Thymus (tissue), 11 donors: ENCODE results near the gene USP19. TPM values are rescaled to one million over a fixed set of nuclear protein-coding genes. Genes with fewer than 3 reads are reported as not detected.

Experiments
- DNase-seq, 9 donors: peaks; one replicate each; pipeline ENCODE4 v3.0.0-alpha.2; 2013; ENCODE audit warnings: low spot score in 9 of 9, low read depth in 6 of 9, missing footprints in 1 of 9
- H3K27ac ChIP-seq, 2 donors: one replicate each; pipeline ENCODE4 v1.5.1; 2013; ENCODE audit warnings: control low read depth in 1 of 2, low read depth in 1 of 2, low read length in 1 of 2, mild to moderate bottlenecking in 1 of 2, moderate library complexity in 1 of 2
- H3K27me3 ChIP-seq, 2 donors: one replicate each; pipeline ENCODE4 v1.5.1; 2013; ENCODE audit warnings: low read length in 1 of 2; ENCODE audit not compliant: control insufficient read depth in 2 of 2, insufficient read depth in 1 of 2
- H3K36me3 ChIP-seq, 2 donors: one replicate each; pipeline ENCODE4 v1.5.1; 2013; ENCODE audit warnings: low read length in 1 of 2, mild to moderate bottlenecking in 1 of 2, moderate library complexity in 1 of 2; ENCODE audit not compliant: control insufficient read depth in 2 of 2, insufficient read depth in 2 of 2
- H3K4me1 ChIP-seq, 2 donors: one replicate each; pipeline ENCODE4 v1.5.1; 2013; ENCODE audit warnings: low read length in 2 of 2; ENCODE audit not compliant: control insufficient read depth in 2 of 2, insufficient read depth in 2 of 2
- H3K4me3 ChIP-seq, 2 donors: one replicate each; pipeline ENCODE4 v1.5.1; 2013; ENCODE audit warnings: low read length in 2 of 2, control low read depth in 1 of 2, mild to moderate bottlenecking in 1 of 2
- H3K9me3 ChIP-seq, 2 donors: one replicate each; pipeline ENCODE4 v1.5.1; 2013; ENCODE audit warnings: low read length in 1 of 2, mild to moderate bottlenecking in 1 of 2; ENCODE audit not compliant: control insufficient read depth in 2 of 2, insufficient read depth in 1 of 2
- WGBS: extraction: QIAGEN DNeasy Blood & Tissue Kit; methylation state at CpG from one replicate; pipeline ENCODE4 v1.1.7; 2013; 5-methylcytosine and 5-hydroxymethylcytosine counted together
- polyA plus RNA-seq: library from polyadenylated mRNA; stranded (reverse); fragments of 200-250 nt; gene quantifications from one replicate; pipeline ENCODE4 v1.2.3, GENCODE V29; 2013
- total RNA-seq: library from RNA; stranded (reverse); fragments of 120-200 nt; gene quantifications from one replicate; pipeline ENCODE4 v1.2.4, GENCODE V29; 2013
- donor health status: healthy.

The USP19 gene
- total and polyA plus RNA-seq, 2 donors, result 25.2 to 31.5 TPM

DNA sequence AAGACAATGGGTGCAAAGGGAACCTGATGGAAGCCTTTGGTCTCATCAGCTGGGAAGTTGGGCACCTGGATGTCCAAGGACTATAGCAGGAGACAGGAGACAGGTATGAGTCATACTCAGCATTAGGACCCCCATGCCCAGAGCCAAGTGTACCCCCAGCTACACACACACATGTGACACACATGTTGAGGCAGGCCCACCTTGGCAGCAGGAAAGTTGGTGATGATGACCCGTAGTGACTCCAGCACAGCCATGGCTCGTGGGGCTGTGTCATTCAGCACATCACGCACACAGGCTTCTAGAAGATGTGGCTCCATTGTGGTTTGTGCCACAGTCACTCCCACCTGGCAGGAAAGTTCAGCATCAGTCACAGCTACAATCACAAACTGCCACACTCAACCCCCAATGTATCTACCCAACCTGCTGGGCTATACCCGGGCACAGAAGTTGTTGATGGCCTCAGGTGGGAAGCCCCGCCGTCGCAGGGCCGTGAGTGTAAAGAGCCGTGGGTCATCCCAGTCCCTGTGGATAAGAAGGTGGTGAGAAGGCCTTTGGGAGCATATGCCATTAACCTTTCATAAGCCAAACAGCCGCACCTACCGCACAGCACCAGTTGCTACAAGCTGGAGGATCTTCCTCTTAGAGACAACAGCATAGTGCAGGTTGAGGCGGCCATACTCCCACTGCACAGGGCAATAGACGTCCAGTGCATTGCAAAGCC lies 21.6 kb downstream of the USP19 start:
- no peak for DNase-seq
- WGBS, result 97% methylated on average over 13 of the region's 13 CpGs
- H3K36me3 ChIP-seq, result peaks cover 56 to 67% of the 10 kb centered on the region in 2 donors
- no peak overlapping the region for H3K27ac ChIP-seq
- H3K9me3 ChIP-seq, result peaks cover 0 to 5% of the 10 kb centered on the region in 2 donors
- peaks cover 11 to 16% of the 10 kb centered on the region in 2 donors for H3K4me1 ChIP-seq
- no peak overlapping the region for H3K4me3 ChIP-seq
- no peaks in the 10 kb centered on the region for H3K27me3 ChIP-seq

DNA sequence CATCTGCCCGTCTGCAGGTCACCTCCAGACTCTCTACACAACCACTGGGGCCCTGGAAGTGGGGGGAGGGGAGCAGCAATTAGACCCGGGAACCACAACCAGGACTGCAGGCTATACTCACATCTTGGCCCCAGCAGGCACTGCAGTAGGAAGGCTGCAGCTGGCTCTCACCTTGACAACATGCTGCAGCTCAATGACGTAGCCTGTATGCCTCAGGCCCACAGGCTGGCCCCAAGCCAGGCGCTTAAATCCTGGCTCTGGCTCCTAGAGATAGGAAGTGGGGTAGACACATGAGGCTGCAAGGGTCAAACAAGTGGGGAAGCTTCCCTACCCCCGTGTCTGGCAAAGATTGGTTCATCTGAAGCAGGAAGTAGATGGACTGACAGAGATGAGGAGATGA lies 22.2 kb downstream of the USP19 start:
- peaks cover 56 to 67% of the 10 kb centered on the region in 2 donors for H3K36me3 ChIP-seq
- WGBS, result 91% methylated on average over 5 of the region's 5 CpGs

DNA sequence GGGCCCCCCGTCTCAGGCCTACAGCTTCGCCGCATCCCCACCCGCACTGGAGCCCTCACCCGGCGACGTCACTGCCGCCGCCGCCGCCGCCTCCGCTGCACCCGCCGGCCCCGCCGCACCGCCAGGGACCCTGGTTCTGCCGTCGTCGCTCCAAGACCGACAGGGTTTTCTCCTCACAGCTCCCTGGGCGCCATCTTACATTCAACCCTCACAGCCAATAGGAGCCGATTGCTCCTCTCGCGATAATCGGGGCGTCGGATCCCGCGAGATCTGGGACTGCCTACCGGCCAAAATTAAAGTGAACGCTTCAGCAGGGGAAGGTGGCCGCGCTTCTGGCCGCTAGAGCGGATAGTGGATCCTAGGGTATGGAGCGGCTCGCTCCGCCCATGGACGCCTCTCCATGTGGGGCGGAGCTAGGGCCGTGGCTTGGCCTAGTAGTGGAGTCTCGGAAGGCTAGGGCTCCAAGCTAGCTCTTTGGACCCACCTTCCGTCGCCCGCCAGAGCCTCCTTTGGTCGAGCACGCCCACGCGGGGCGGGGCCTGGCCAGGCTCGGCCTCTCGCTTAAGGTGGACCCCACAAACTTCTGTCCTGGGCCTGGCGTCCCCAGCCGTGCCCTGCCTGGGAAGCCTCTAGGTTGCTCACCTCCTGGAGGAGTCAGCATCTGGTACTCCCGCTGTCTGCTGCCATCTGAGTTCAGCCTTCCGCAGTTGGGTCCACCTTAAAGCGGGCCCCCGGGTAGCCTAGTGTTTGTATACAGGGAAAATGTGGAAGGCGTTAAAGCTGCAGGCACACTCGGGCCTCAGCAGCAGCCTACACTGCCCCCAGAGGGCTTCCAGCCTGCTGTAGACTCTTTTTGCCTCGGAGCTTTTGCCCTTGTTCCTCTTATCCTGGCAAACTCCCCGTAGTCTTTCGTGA lies 26.5 kb downstream of the USP19 start, which contains the start of gene QRICH1:
QRICH1 (minus strand) TSS at position 219 of the 915 bp plus-strand sequence. CDS start 17,054 bp downstream, outside the sequence.
- H3K4me3 ChIP-seq, result peak within 1 kb of the TSS; percentile 76 to 94
- peaks cover 17 to 20% of the 10 kb centered on the region in 2 donors for H3K4me1 ChIP-seq
- under 1% methylated on average over 65 of the region's 65 CpGs for WGBS
- no peaks in the 10 kb centered on the region for H3K27me3 ChIP-seq
- peak within 1 kb of the TSS; percentile 95 to 99 for H3K27ac ChIP-seq
- H3K36me3 ChIP-seq, result peaks cover 23 to 32% of the 10 kb centered on the region in 2 donors
- H3K9me3 ChIP-seq, result no peaks in the 10 kb centered on the region
- peak; percentile 96 to 99 (median 98) for DNase-seq

More for the DNA sequence above, 22.2 kb downstream of the USP19 start:
- peaks cover 0 to under 1% of the 10 kb centered on the region in 2 donors for H3K9me3 ChIP-seq
- H3K27me3 ChIP-seq, result no peaks in the 10 kb centered on the region
- peaks cover 5 to 9% of the 10 kb centered on the region in 2 donors for H3K4me1 ChIP-seq
- H3K4me3 ChIP-seq, result no peak overlapping the region
- H3K27ac ChIP-seq, result no peak overlapping the region
- no peak for DNase-seq

DNA sequence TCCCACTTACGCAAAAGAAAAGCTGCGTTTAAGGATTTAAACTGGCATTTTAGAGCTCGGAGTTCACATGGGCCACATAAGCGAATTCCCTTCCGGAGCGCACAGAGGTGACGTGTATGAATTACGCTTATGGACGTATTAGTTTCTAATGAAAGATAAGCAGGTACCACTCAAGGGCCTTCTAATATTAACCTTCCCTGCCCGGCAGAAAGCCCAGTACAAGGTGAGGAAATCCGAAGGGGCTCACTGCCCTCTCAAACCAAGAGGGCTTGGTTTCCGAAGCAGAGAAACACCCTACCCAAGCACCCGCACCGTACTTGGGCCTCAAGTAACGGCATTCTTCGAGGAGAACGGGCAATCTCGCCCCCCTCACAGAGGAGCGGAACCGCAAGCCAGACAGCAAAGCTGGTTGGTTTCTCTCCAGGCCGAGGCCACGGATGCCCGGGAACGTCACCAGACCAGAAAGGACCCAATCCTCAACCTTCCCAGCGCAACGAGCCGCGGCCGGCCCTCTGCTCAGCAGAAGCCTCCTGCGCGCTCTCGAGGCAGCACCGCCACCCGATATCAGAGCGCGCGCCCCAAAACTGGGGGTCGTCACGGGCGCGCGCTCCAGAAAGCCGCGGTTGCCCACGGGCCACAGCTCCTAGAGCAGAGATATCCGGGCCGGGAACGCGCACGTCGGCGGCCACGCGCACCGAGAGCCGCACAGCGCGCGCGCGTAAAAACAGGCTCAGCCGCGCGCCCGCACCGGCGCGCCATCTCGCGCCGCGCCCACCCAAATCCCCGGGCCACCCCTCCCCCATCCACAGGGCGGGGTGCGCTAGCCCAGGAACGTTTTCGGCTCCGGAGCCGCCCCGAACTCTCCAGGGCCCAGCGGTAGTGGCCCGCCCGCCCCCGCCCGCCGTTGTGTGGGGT lies 27.4 kb downstream of the USP19 start:
- no peaks in the 10 kb centered on the region for H3K27me3 ChIP-seq
- no peaks in the 10 kb centered on the region for H3K9me3 ChIP-seq
- peaks cover 17 to 27% of the 10 kb centered on the region in 2 donors for H3K36me3 ChIP-seq
- under 1% methylated on average over 86 of the region's 86 CpGs for WGBS
- peak overlapping the region; percentile 76 to 94 for H3K4me3 ChIP-seq
- peak; percentile 63 to 92 (median 81) for DNase-seq
- peak overlapping the region; percentile 95 to 99 for H3K27ac ChIP-seq
- H3K4me1 ChIP-seq, result peaks cover 17 to 20% of the 10 kb centered on the region in 2 donors

DNA sequence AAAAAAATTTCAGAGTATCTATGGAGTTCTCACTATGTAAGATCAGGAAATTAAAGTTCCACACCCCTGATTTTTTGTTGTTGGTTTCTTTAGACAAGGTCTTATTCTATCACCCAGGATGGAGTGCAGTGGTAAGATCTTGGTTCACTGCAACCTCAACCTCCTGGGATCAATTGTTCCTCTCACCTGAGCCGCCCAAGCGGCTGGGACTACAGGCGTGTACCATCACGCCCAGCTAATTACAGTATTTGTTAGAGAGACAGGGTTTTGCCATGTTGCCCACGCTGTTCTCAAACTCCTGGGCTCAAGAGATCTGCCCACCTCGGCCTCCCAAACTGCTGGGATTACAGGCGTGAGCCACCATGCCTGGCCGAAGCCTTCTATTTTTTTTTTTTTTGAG lies 39.2 kb downstream of the USP19 start:
- Histone ChIP-seq H3K27me3 (no peaks in the 10 kb centered on the region), H3K27ac (no peak overlapping the region), H3K36me3 (peaks cover 25 to 33% of the 10 kb centered on the region in 2 donors), H3K9me3 (no peaks in the 10 kb centered on the region), H3K4me1 (no peaks in the 10 kb centered on the region), H3K4me3 (no peak overlapping the region)
- DNase-seq, result no peak
- WGBS, result 95% methylated on average over 8 of the region's 8 CpGs

DNA sequence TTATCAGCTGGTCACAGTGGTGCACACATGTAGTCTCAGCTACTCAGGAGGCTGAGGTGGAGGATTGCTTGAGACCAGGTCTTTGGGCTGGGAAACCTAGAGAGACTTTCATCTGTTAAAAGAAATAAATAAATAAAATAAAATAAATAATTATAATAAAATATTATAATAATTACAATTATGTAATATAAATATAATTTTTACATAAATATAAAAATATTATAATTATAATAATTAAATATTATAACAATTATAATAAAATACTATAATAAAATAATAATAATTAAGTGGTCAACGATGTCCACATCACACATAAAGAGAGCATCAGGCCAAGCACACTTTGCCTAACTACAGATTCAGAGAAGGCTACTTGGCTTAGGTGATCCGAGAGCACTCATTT lies 41.4 kb downstream of the USP19 start:
- no peaks in the 10 kb centered on the region for H3K27me3 ChIP-seq
- H3K4me3 ChIP-seq, result no peak overlapping the region
- H3K36me3 ChIP-seq, result peaks cover 42 to 48% of the 10 kb centered on the region in 2 donors
- H3K9me3 ChIP-seq, result no peaks in the 10 kb centered on the region
- DNase-seq, result no peak
- 99% methylated on average over 2 of the region's 2 CpGs for WGBS
- H3K27ac ChIP-seq, result no peak overlapping the region
- no peaks in the 10 kb centered on the region for H3K4me1 ChIP-seq

DNA sequence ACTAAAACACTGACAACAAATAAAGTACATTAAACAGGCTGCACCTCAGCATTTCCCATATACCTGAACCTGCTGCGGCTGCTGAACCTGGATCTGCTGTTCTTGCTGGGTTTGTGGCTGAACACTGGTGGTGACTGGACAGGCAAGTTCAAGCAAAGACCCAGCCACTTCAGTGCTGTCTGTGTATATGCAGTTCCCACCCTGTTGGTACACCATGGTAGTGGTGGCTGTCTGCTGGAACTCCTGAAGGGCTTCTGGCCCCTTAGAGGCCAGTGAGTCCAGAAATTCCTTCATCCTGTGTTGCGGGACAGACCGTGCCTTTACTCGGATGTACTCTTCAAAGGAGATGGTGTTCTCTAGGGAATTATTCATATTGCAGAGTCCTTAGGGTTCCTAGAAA lies 44.0 kb downstream of the USP19 start:
- Histone ChIP-seq H3K27me3 (no peaks in the 10 kb centered on the region), H3K4me3 (no peak overlapping the region), H3K27ac (no peak overlapping the region), H3K36me3 (peaks cover 60 to 72% of the 10 kb centered on the region in 2 donors), H3K9me3 (no peaks in the 10 kb centered on the region), H3K4me1 (no peaks in the 10 kb centered on the region)
- DNase-seq, result no peak
- 99% methylated on average over 4 of the region's 4 CpGs for WGBS

DNA sequence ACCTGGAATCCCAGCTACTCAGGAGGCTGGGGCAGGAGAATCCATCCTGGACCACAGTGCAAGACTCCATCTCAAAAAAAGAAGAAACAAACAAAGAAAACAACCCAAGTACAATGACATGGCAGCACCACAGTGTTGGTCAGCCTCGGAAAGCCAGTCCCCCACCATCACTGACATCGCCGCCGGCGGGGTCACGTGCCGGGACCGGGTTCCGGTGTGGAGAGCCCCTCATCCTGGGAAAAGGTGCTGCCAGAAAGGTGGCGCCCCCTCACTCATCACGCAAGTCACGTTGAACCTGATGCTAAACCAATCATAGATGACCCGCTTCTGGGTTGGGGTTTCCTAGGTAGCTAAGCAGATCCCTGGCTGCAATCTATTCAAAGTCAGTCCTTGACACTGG lies 44.5 kb downstream of the USP19 start:
- Histone ChIP-seq H3K36me3 (peaks cover 66 to 77% of the 10 kb centered on the region in 2 donors), H3K27me3 (no peaks in the 10 kb centered on the region), H3K27ac (no peak overlapping the region), H3K4me1 (no peaks in the 10 kb centered on the region), H3K9me3 (no peaks in the 10 kb centered on the region), H3K4me3 (no peak overlapping the region)
- DNase-seq, result no peak
- WGBS, result 93% methylated on average over 13 of the region's 13 CpGs
